Endothelial cell of umbilical vein (primary cell): Measurements from ENCODE around the gene SHISA5.

Experiments used
- CTCF ChIP-seq, 2 donors: IDR thresholded peaks; 1 replicate in 1 of 2; 2 replicates in 1 of 2; pipeline ENCODE4 v1.5.1; 2011; ENCODE audit warnings: low read length in 2 of 2, mild to moderate bottlenecking in 2 of 2, moderate library complexity in 2 of 2, control low read depth in 1 of 2, inconsistent platforms in 1 of 2, low read depth in 1 of 2; ENCODE audit not compliant: insufficient read depth in 1 of 2; ENCODE audit errors: extremely low read depth in 1 of 2
- EZH2 ChIP-seq: IDR thresholded peaks from 2 replicates; pipeline ENCODE4 v1.6.1; 2012; ENCODE audit warnings: borderline replicate concordance, low read depth, mild to moderate bottlenecking, moderate library complexity, low read length, inconsistent platforms; ENCODE audit not compliant: severe bottlenecking
- GATA2 ChIP-seq: IDR thresholded peaks from 2 replicates; pipeline ENCODE4 v1.7.0; 2011; ENCODE audit warnings: low read depth, mild to moderate bottlenecking, moderate library complexity, mixed read lengths, low read length; ENCODE audit not compliant: insufficient read length, insufficient read depth
- MAX ChIP-seq: IDR thresholded peaks from 2 replicates; pipeline ENCODE4 v1.6.1; 2011; ENCODE audit not compliant: insufficient read depth, insufficient read length
- POLR2A ChIP-seq: IDR thresholded peaks from 2 replicates; pipeline ENCODE4 v1.6.1; 2012; ENCODE audit warnings: low read depth, mild to moderate bottlenecking, control low read depth, low read length
- POLR2AphosphoS5 ChIP-seq: IDR thresholded peaks from 2 replicates; pipeline ENCODE4 v1.6.1; 2012; ENCODE audit warnings: low read depth, mild to moderate bottlenecking, control low read depth, low read length, moderate library complexity; ENCODE audit not compliant: insufficient read depth

DNA sequence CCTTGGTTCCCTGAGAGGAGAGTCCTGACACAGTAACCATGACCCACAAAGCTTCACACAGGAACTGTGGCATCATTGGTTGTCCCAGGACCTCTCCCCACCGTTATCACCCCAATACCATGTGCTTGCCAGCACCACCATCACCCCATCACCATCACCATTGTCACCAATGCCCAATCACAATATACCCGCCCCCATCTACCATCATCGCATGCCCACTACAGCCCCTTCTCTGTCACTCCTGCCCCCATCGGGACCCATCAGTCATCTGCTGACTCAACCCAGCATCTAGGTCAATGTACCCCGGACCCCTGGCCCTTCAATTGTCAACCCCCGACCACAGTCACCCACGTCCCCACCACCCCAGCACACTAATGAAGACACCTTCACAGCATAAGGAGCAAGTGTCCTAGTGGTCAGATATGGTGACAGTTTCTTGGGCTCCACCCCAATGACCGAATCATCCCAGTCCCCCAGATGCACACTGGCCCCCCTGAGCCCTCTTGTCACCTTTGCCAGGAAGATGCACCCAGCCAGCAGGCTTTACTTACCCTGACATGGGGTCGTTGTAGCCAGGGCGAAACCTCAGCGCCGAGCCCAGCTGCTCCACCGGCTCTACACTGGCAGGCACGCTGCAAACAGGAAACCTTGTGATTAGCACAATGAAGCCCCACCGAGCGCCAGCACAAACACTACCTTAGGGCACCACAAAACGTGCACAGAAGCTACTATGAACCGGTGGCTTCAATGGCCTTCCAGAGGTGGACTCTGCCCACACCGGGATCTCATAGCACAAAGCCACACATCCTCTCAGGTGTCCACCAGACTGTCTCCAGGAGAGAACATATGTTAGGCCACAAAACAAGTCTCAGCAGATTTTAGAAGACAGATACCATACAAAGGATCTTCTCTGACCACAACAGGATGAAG, 25.1 kb downstream of the SHISA5 start:
- TF ChIP-seq POLR2AphosphoS5 (no peak), EZH2 (no peak), CTCF (IDR thresholded peaks at IDR 0.05; ENCODE audit: extremely low read depth in 1 of 2, insufficient read depth in 1 of 2, low read depth in 1 of 2, low read length in 2 of 2) (no peak), POLR2A (no peak), MAX (no peak), GATA2 (no peak)
